GM10248 (cell line): Measurements from ENCODE around the gene C19orf33.

ENCODE experiments used
- CTCF ChIA-PET: fragments of 300-600 bp; sonication (Branson Sonifier 250); formaldehyde crosslinking; extraction: SDS; loops from one replicate; lab custom pipeline; 2021; ENCODE audit warnings: antibody characterized with exemption; lab: Yijun Ruan, JAX
- POLR2A ChIA-PET: fragments of 350-650 bp; sonication (Branson Sonifier 250); formaldehyde crosslinking; extraction: SDS; loops from one replicate; lab custom pipeline; 2020; ENCODE audit warnings: antibody characterized with exemption; lab: Yijun Ruan, JAX
- DNase-seq: peaks from one replicate; pipeline ENCODE4 v3.0.0; 2012; ENCODE audit errors: extremely low spot score
- CTCF ChIP-seq: IDR thresholded peaks from 2 replicates; pipeline ENCODE4 v1.5.1; 2012; ENCODE audit warnings: mild to moderate bottlenecking, low read depth; ENCODE audit errors: extremely low read depth, missing control alignments, control extremely low read depth

The C19orf33 gene

GRCh38 chr19:38307597-38307996 lies 3.5 kb downstream of the C19orf33 start:
- CTCF ChIA-PET, result no interaction called here
- no peak for TF ChIP-seq CTCF
- DNase-seq, result no peak
- POLR2A ChIA-PET, result no interaction called here

- ChIA-PET CTCF (no interaction called here), POLR2A (no interaction called here)
- no peak for DNase-seq
These were observed 4.1 kb downstream of the C19orf33 start for GRCh38 chr19:38308006-38308766.

GRCh38 chr19:38308926-38309614 lies 5.0 kb downstream of the C19orf33 start:
- ChIA-PET CTCF (interaction anchor here (1.3 to 1.4 kb wide), 2 partner anchors 65 to 74 kb away, joined by 4 read pairs; partner anchors contain the start of gene PSMD8), POLR2A (no interaction called here)
- DNase-seq, result no peak
- no peak for TF ChIP-seq CTCF

More at GRCh38 chr19:38308006-38308766, 4.1 kb downstream of the C19orf33 start:
- TF ChIP-seq CTCF, result no peak

GRCh38 chr19:38309615-38310278 lies 5.7 kb downstream of the C19orf33 start:
- CTCF ChIA-PET, result interaction anchor here (1.3 to 1.4 kb wide), 2 partner anchors 65 to 75 kb away, joined by 4 read pairs; partner anchors contain the start of gene PSMD8
- no peak for DNase-seq
- POLR2A ChIA-PET, result no interaction called here
- no peak for TF ChIP-seq CTCF

- POLR2A ChIA-PET, result no interaction called here
- CTCF ChIA-PET, result interaction anchor here (1.3 to 1.4 kb wide), 2 partner anchors 64 to 76 kb away, joined by 4 read pairs; partner anchors contain the start of gene PSMD8
- TF ChIP-seq CTCF, result no peak
- DNase-seq, result no peak
These were observed 6.2 kb downstream of the C19orf33 start for GRCh38 chr19:38310279-38310670.

- ChIA-PET POLR2A (interaction anchor here (0.6 kb wide), 1 partner anchor 22 kb away, joined by 3 read pairs; no protein-coding TSS in a partner anchor), CTCF (interaction anchor here (1.7 kb wide), 1 partner anchor 92 kb away, joined by 3 read pairs; the partner anchor contains the start of gene FAM98C)
- TF ChIP-seq CTCF, result no peak
- no peak for DNase-seq
These were observed 6.9 kb downstream of the C19orf33 start for GRCh38 chr19:38310986-38311385.
